IPS-18c (cell line): Measurements from ENCODE around the gene ZIC4.

Experiments
- H3K4me3 ChIP-seq: 2 replicates; pipeline ENCODE4 v1.7.0; 2013; ENCODE audit warnings: low read depth, mild to moderate bottlenecking, low read length, moderate library complexity; ENCODE audit not compliant: insufficient read depth
- H3K9me3 ChIP-seq: one replicate; pipeline ENCODE4 v1.6.1; 2013; ENCODE audit warnings: mild to moderate bottlenecking, low read length, moderate library complexity; ENCODE audit not compliant: control insufficient read depth, insufficient read depth

Gene ZIC4

DNA sequence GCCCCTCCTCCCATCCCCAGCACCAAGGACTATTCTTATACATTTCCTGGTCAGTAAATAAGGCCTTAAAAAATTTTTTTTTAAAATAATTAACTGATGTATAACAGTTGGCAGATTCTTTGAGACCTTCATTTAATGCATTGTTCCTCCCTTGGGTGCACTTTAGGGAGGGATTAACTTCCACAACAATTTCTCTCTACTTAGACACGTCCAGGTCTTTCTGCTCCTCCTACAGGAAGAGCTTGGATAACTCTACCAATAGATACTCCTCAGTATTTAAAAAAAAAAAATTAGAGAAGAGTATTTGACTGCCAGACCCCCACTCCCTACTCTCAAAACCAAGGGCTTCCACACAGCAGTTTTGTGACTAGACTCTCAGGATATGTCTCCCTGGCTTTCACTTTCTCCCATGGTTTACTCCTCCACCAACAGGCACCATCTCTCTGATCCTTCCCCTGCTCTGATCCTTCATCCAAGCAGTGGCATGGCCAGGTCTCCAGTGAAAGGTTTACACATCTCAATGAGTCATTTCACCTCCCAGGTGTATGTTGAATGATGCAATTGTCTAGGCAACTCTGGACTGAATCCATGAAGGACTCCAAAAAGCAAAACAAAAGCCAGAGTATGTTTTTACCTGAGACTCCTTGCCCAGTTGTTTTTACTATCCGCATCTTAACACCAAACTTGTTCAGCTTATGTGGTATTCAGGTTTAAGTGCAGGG is 7.4 kb downstream of the ZIC4 start:
- H3K4me3 ChIP-seq, result no peak overlapping the region; the same call in 1 of the 2 replicates
- no peaks in the 10 kb centered on the region for H3K9me3 ChIP-seq

DNA sequence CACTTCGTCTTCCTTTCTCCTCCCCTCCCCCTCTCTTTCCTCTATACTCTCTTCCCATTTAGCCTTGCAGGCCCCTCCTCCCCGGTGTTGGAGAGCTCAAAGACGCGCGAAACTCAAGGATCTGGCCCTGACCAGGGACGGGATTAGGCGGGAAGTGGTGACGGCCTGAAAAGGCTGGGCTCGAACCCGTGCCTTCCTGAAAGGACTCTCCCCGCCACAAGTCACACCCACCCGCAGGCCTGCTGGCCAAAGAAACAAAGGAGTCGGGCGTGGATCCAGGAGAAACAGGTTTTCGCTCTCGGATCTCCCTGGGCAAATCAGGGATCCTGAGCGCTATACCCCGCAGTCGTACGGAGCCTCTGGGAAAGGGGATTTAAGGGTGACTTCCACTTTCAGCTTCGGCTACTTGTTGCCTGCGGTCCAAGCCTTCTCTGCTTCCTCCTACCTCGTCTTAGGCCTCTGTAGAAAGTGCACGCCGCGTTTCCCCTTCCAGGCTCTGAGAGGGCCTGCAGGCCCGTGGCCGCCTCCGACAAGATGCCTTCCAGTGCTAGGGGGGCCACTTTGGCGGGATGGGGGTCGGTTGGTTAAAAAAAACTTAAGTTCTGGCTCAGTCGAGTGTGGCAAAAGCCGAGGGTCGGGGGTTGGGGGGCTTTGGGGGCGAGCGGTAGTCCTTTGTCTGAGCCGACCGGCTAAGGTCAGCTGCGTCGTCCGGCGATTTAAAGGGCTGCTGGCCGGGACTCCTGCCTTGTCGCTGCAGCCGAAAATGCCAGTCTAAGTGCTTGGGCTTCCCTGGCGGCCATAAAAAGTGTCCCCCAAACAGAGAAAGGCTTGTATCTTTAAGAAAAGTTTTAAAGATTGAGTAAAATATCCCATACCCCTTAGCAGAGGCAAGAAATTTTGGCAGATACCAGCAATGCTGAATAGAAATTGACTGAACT is 8.2 kb downstream of the ZIC4 start:
- H3K4me3 ChIP-seq, result peak overlapping the region; percentile 48
- H3K9me3 ChIP-seq, result no peaks in the 10 kb centered on the region

DNA sequence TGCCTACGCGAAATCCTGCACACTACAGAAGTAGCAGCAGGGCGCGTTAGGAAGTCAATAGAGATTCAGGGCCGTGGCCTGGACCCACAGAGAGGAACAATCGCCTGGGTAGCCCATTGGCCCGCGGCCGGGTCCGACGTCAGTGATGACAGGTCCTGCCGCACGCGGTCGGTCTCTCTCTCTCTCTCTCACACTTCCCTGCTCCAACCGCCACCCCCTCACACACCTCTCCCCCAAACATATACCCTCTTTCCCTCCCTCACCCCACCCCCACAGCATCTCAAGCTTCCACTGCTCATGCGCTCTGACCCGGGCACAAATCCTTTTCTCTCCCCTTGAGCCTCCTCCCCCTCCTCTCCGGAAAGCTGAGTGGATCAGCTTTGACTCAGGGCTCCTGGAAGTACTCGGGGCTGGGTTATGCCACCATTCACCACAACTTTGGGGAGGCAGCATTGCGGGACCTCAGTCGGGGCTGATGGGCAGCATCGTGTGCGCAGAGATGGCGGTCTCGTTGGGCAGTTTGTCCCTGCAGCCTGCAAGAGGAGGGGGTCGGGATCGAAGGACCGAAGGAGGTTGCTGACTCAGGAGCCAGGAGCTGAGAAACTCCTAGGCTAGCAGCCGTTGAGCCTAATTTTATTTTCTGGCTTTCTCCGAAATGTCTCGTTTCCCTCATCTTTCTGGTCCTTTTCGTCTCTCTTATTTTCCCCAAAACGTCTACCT is 9.0 kb downstream of the ZIC4 start:
- H3K4me3 ChIP-seq, result peak overlapping the region; percentile 48; the same call in 1 of the 2 replicates
- H3K9me3 ChIP-seq, result no peaks in the 10 kb centered on the region

- peak overlapping the region; percentile 48; the same call in 1 of the 2 replicates for H3K4me3 ChIP-seq
- H3K9me3 ChIP-seq, result no peaks in the 10 kb centered on the region
Measured at GRCh38 chr3:147396712-147397046, 9.7 kb downstream of the ZIC4 start.

- Histone ChIP-seq H3K9me3 (no peaks in the 10 kb centered on the region), H3K4me3 (peak overlapping the region; percentile 48)
Measured at GRCh38 chr3:147395899-147396711, 10.2 kb downstream of the ZIC4 start.

DNA sequence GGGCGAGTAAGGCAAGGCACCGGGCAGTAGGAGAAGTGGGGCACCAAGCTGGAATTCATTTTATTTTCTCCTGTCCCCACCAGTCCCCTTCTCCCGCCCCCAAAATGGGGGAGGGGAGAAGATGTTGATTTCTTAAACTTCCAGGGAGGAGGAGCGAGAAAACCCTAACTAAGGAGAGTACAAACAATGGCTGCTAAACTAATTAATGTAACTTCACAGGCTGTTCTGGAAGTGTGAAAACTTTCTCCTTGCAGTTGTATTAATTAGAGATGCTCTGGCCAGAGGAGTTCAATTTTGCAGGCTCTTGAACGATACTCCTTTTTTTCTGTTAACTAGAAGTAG is 11.5 kb downstream of the ZIC4 start:
- Histone ChIP-seq H3K4me3 (peak overlapping the region; percentile 21; the same call in 1 of the 2 replicates), H3K9me3 (no peaks in the 10 kb centered on the region)

DNA sequence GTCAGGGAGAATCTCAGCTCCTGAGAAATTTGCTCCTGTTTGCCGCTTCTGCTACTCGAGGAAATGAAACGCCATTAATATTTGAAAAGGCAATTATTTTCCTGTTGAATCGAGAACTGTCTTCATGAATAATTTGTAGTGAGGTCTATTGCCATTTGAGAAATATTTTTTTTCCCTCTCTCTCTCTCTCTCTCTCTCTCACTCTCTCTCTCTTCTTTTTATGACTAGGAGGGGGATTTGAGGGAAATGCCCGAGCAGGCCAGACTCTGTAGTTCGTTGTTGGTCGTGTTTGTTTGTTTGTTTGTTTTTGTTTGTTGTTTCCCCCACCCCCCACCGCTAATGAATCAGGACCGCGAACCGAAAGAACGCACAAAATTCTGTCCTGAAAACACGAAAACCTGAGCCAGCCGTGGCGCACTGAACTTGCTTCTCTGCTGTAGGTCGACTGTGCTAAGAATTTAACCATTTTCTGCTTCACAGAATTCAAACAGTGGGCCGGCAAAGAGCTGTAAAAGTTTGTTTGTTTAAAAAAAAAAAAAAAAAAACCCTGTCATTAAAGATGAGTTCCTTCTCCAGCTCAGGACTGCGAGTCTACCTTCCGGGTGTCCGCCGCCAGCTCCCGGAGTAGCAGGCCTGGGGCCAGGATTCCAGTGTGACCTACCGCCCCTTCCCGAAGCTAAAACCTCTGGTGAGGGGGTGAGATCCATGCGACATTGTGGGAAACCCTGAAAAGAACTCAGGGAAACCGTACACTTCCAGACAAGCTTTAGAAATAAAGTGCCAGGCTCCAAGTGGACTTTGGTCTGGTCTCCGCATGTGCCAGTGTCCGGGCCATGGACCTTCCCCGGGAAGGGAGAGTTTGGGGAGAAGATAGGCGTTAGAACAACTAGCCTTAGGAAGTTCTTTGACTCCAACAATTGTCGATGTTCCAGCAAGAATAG is 12.1 kb downstream of the ZIC4 start:
- no peaks in the 10 kb centered on the region for H3K9me3 ChIP-seq
- peak overlapping the region; percentile 68 for H3K4me3 ChIP-seq

- H3K9me3 ChIP-seq, result no peaks in the 10 kb centered on the region
- H3K4me3 ChIP-seq, result peak overlapping the region; percentile 68
Measured at GRCh38 chr3:147393261-147393942, 12.9 kb downstream of the ZIC4 start.

- Histone ChIP-seq H3K9me3 (no peaks in the 10 kb centered on the region), H3K4me3 (peak overlapping the region; percentile 68)
Measured at GRCh38 chr3:147392625-147392946, 13.8 kb downstream of the ZIC4 start.

- peak overlapping the region; percentile 68 for H3K4me3 ChIP-seq
- H3K9me3 ChIP-seq, result no peaks in the 10 kb centered on the region
Measured at GRCh38 chr3:147391781-147392624, 14.3 kb downstream of the ZIC4 start.

DNA sequence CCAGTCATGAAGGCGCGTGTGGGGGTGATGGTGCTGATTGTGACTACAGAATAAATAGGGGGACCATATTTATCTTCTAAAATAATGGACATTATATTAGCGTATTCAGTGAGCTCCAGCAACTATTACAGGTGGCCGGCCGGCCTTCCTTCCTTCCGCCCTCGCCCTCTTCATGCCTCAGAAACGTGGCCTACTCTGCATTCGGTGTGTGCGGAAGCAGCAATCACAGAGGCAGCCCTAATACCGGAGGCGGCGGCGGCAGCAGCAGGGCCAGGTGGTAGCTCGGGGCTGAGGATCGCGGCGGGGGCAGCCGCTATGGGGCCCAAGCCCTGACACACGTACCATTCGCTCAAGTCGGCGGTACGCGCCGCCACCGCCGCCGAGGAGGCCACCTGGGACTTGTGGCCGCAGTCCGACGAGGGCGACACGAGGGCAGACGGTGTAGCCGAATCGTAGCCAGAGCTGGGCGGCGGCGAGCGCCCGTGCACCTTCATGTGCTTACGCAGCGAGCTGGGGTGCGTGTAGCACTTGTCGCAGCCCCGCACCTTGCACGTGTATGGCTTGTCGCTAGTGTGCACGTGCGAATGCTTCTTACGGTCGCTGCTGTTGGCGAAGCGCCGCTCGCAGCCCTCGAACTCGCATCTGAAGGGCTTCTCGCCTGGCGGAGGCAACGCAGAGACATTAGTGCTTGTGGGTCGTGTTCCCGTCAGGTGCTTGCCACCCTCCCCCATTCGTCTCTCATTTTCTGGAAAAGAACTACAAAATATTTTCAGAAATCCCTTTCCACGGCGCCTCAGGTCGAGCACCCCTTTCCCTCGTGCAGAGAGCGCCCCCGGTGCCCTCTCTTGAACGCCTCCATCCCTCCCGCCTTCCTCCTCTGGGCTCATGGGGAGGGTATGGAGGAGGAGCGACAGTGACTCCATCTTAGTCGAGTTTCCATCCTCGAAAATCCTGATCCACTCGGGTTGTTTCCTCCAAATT is 15.5 kb downstream of the ZIC4 start:
- peak overlapping the region; percentile 24 for H3K4me3 ChIP-seq
- no peaks in the 10 kb centered on the region for H3K9me3 ChIP-seq

GRCh38 chr3:147389717-147390116 is 16.6 kb downstream of the ZIC4 start:
- H3K9me3 ChIP-seq, result no peaks in the 10 kb centered on the region
- H3K4me3 ChIP-seq, result no peak overlapping the region

- H3K9me3 ChIP-seq, result no peaks in the 10 kb centered on the region
- no peak overlapping the region for H3K4me3 ChIP-seq
Measured at GRCh38 chr3:147388700-147389580, 17.4 kb downstream of the ZIC4 start.
